Spleen (tissue), 11 donors: ENCODE results near the gene COL23A1. TPM values are rescaled to one million over a fixed set of nuclear protein-coding genes. Genes with fewer than 3 reads are reported as not detected.
A peak's percentile ranks its signal among the peaks of the same experiment; 100 is the strongest.

Source experiments
- DNase-seq: peaks from one replicate; pipeline ENCODE4 v3.0.0-alpha.2; 2020
- H3K27ac ChIP-seq, 8 donors: fragments of 200-600 bp; sonication (generic) in 7 of 8; 1 replicate in 4 of 8; 2 replicates in 4 of 8; pipeline versions ENCODE4 v1.5.0 to v1.8.0; 2016 to 2021; ENCODE audit warnings: inconsistent platforms in 4 of 8, mild to moderate bottlenecking in 4 of 8, moderate library complexity in 1 of 8
- H3K27me3 ChIP-seq, 7 donors: fragments of 200-600 bp; sonication (generic) in 6 of 7; replicated peaks in 1 of 7; 1 replicate in 4 of 7; 2 replicates in 3 of 7; pipeline versions ENCODE4 v1.5.0 to v1.8.0; 2016 to 2021; ENCODE audit warnings: inconsistent platforms in 3 of 7, mild to moderate bottlenecking in 1 of 7
- H3K36me3 ChIP-seq, 6 donors: fragments of 200-600 bp; sonication (generic) in 5 of 6; 1 replicate in 4 of 6; 2 replicates in 2 of 6; pipeline versions ENCODE4 v1.5.0 to v1.8.0; 2016 to 2021; ENCODE audit warnings: inconsistent platforms in 2 of 6
- H3K4me1 ChIP-seq, 6 donors: fragments of 200-600 bp; sonication (generic) in 5 of 6; 1 replicate in 3 of 6; 2 replicates in 3 of 6; pipeline versions ENCODE4 v1.5.0 to v1.8.0; 2016 to 2021; ENCODE audit warnings: inconsistent platforms in 3 of 6
- H3K4me3 ChIP-seq, 8 donors: fragments of 200-600 bp; sonication (generic) in 7 of 8; 1 replicate in 4 of 8; 2 replicates in 4 of 8; pipeline versions ENCODE4 v1.5.0 to v1.8.0; 2016 to 2021; ENCODE audit warnings: inconsistent platforms in 4 of 8, mild to moderate bottlenecking in 4 of 8, moderate library complexity in 2 of 8
- H3K9me3 ChIP-seq, 8 donors: fragments of 200-600 bp; sonication (generic) in 7 of 8; 1 replicate in 4 of 8; 2 replicates in 4 of 8; pipeline versions ENCODE4 v1.5.0 to v1.8.0; 2016 to 2021; ENCODE audit warnings: inconsistent platforms in 4 of 8
- CTCF ChIP-seq, 11 experiments: fragments of 200-600 bp in 7 of 11; fragments of 450-650 bp in 4 of 11; sonication (generic) in 4 of 11; IDR thresholded peaks in 8 of 11; conservative IDR thresholded peaks in 3 of 11; 1 replicate in 7 of 11; 2 replicates in 4 of 11; pipeline versions ENCODE4 v1.4.0 to v1.8.0; 2016 to 2021; ENCODE audit warnings: antibody characterized with exemption in 11 of 11, inconsistent platforms in 4 of 11, mild to moderate bottlenecking in 1 of 11
- POLR2A ChIP-seq, 3 donors: fragments of 450-650 bp; IDR thresholded peaks; one replicate each; pipeline ENCODE4 v1.5.1; 2017; ENCODE audit warnings: antibody characterized with exemption in 3 of 3, mild to moderate bottlenecking in 1 of 3
- POLR2AphosphoS5 ChIP-seq, 3 donors: sonication (generic); formaldehyde crosslinking; IDR thresholded peaks; one replicate each; pipeline ENCODE4 v1.5.1; 2017; ENCODE audit warnings: antibody characterized with exemption in 3 of 3
- WGBS, 5 donors: extraction: QIAGEN DNeasy Blood & Tissue Kit in 3 of 5; methylation state at CpG; one replicate each; pipeline versions ENCODE4 v1.1.5 to v1.1.7; 2013 to 2018; 5-methylcytosine and 5-hydroxymethylcytosine counted together
- intact Hi-C: fragments of 100-400 bp; cut with DNase I; formaldehyde crosslinking; loops from one replicate; pipeline ENCODE4 v1.15.0; 2023; ENCODE audit warnings: low total_unique reads
- polyA plus RNA-seq, 3 donors: library from polyadenylated mRNA; stranded (reverse); fragments of 200-250 nt; gene quantifications; one replicate each; pipeline ENCODE4 v1.2.1, GENCODE V29; 2013
- total RNA-seq, 7 donors: library from RNA; depleted of rRNA in 3 of 7; stranded (reverse); fragments of >200 nt in 3 of 7; fragmentation: NEBNext Ultra II Directional in 4 of 7; extraction: Animal tissue kit (Norgen Biotek cat#: 25700) in 4 of 7; gene quantifications; one replicate each; pipeline versions ENCODE4 v1.1.0 to v1.2.1, GENCODE V29; 2016 to 2021
- donor health status: healthy with polysubstance abuse.
- donor health status: DM: no; HTN: no; CAD: no; lungs with moderate emphysema.
- donor health status: DM: no; HTN: no; CAD: no.
- donor health status: Bipolar disorder and iron deficiency.
- donor health status: healthy.
- donor health status: DM: no; HTN: no; CAD: no.
- donor health status: DM: yes; HTN: yes; CAD: no.

COL23A1 gene
- total and polyA plus RNA-seq, 10 donors: 0.63 to 3.8 (median 1.9) TPM

- DNase-seq: peak; percentile 87
- WGBS, 5 donors: 47 to 65% (median 55%) methylated on average over 10 to 13 of the region's 13 CpGs
These were observed 340.8 kb downstream of the COL23A1 start for GRCh38 chr5:178249191-178249989.

GRCh38 chr5:178248750-178249149 is 341.4 kb downstream of the COL23A1 start:
- intact Hi-C loops: no loop called here
- no peaks in the 10 kb centered on the region for H3K36me3 ChIP-seq
- no peaks in the 10 kb centered on the region for H3K9me3 ChIP-seq
- H3K27ac ChIP-seq: peak overlapping the region in 1 of 8 donors; percentile 2
- no peak for TF ChIP-seq POLR2A (IDR thresholded peaks at IDR 0.05)
- no peak for TF ChIP-seq CTCF (IDR thresholded peaks at IDR 0.05 in 8 of 11, conservative IDR thresholded peaks at IDR 0.05 in 3 of 11)
- no peak for TF ChIP-seq POLR2AphosphoS5 (IDR thresholded peaks at IDR 0.05)
- no peaks in the 10 kb centered on the region for H3K27me3 ChIP-seq
- WGBS, 5 donors: 81 to 86% (median 85%) methylated on average over 14 to 18 of the region's 18 CpGs
- no peak for DNase-seq
- peaks cover 2 to 31% (median 15%) of the 10 kb centered on the region in 6 donors for H3K4me1 ChIP-seq
- no peak overlapping the region for H3K4me3 ChIP-seq

More at GRCh38 chr5:178249191-178249989, 340.8 kb downstream of the COL23A1 start:
- peak overlapping the region in 1 of 8 donors; percentile 2 for H3K27ac ChIP-seq
- H3K9me3 ChIP-seq: no peaks in the 10 kb centered on the region
- no peaks in the 10 kb centered on the region for H3K36me3 ChIP-seq
- no peak overlapping the region for H3K4me3 ChIP-seq
- intact Hi-C loops: no loop called here
- H3K4me1 ChIP-seq: peaks cover 2 to 31% (median 15%) of the 10 kb centered on the region in 6 donors
- TF ChIP-seq CTCF (IDR thresholded peaks at IDR 0.05 in 8 of 11, conservative IDR thresholded peaks at IDR 0.05 in 3 of 11) (no peak), POLR2AphosphoS5 (IDR thresholded peaks at IDR 0.05) (peak in 2 of 3 donors; percentile 12 to 23)
- H3K27me3 ChIP-seq: no peaks in the 10 kb centered on the region

- Histone ChIP-seq H3K4me1 (peaks cover 2 to 30% (median 13%) of the 10 kb centered on the region in 6 donors), H3K27ac (no peak overlapping the region), H3K4me3 (no peak overlapping the region), H3K27me3 (no peaks in the 10 kb centered on the region), H3K36me3 (no peaks in the 10 kb centered on the region), H3K9me3 (no peaks in the 10 kb centered on the region)
- TF ChIP-seq POLR2AphosphoS5 (IDR thresholded peaks at IDR 0.05) (no peak), POLR2A (IDR thresholded peaks at IDR 0.05) (no peak), CTCF (IDR thresholded peaks at IDR 0.05 in 8 of 11, conservative IDR thresholded peaks at IDR 0.05 in 3 of 11) (no peak)
- intact Hi-C loops: no loop called here
- WGBS, 5 donors: 67 to 90% (median 73%) methylated on average over 20 to 24 of the region's 24 CpGs
- no peak for DNase-seq
These were observed 342.4 kb downstream of the COL23A1 start for GRCh38 chr5:178247481-178248456.
